Lung (tissue), 12 donors: Measurements from ENCODE around the gene VCPKMT. TPM values are rescaled to one million over a fixed set of nuclear protein-coding genes. Genes with fewer than 3 reads are reported as not detected.

ENCODE experiments used
- ATAC-seq: fragments of 200-7000 bp; cut with Tn5 transposase; one replicate; pipeline ENCODE4 v1.9.1; 2020; ENCODE audit warnings: moderate number of reproducible peaks; ENCODE audit not compliant: insufficient read depth, low FRiP score
- DNase-seq, 3 donors: peaks; one replicate each; pipeline ENCODE4 v3.0.0-alpha.2; 2013 to 2017
- H3K27ac ChIP-seq, 2 donors: one replicate each; pipeline ENCODE4 v1.5.1; 2013; ENCODE audit warnings: mild to moderate bottlenecking in 2 of 2, moderate library complexity in 2 of 2, control low read depth in 1 of 2, inconsistent platforms in 1 of 2, low read depth in 1 of 2, low read length in 1 of 2
- H3K27me3 ChIP-seq, 3 donors: one replicate each; pipeline ENCODE4 v1.5.1; 2013; ENCODE audit warnings: low read length in 2 of 3; ENCODE audit not compliant: control insufficient read depth in 3 of 3, insufficient read depth in 3 of 3
- H3K36me3 ChIP-seq, 4 donors: one replicate each; pipeline ENCODE4 v1.5.1; 2013; ENCODE audit warnings: low read length in 4 of 4, mild to moderate bottlenecking in 1 of 4, moderate library complexity in 1 of 4; ENCODE audit not compliant: control insufficient read depth in 4 of 4, insufficient read depth in 4 of 4
- H3K4me1 ChIP-seq, 5 donors: one replicate each; pipeline ENCODE4 v1.5.1; 2013; ENCODE audit warnings: low read length in 5 of 5, mild to moderate bottlenecking in 2 of 5, moderate library complexity in 1 of 5; ENCODE audit not compliant: control insufficient read depth in 5 of 5, insufficient read depth in 5 of 5
- H3K4me3 ChIP-seq: one replicate; pipeline ENCODE4 v1.5.1; 2013; ENCODE audit warnings: mild to moderate bottlenecking, control low read depth, moderate library complexity
- H3K9ac ChIP-seq, 2 donors: one replicate each; pipeline ENCODE4 v1.5.1; 2013; ENCODE audit warnings: low read length in 2 of 2, control low read depth in 1 of 2; ENCODE audit not compliant: insufficient read depth in 1 of 2
- H3K9me3 ChIP-seq, 4 donors: one replicate each; pipeline ENCODE4 v1.5.1; 2013; ENCODE audit warnings: low read length in 3 of 4, mild to moderate bottlenecking in 1 of 4, moderate library complexity in 1 of 4; ENCODE audit not compliant: control insufficient read depth in 4 of 4, insufficient read depth in 3 of 4
- WGBS, 2 donors: extraction: QIAGEN DNeasy Blood & Tissue Kit; methylation state at CpG; one replicate each; pipeline ENCODE4 v1.1.7; 2013; 5-methylcytosine and 5-hydroxymethylcytosine counted together
- polyA plus RNA-seq, 2 donors: library from polyadenylated mRNA; stranded (reverse); fragments of 200-250 nt; gene quantifications; one replicate each; pipeline ENCODE4 v1.2.1, GENCODE V29; 2013
- total RNA-seq, 2 donors: library from RNA; depleted of rRNA in 1 of 2; stranded (reverse); fragments of >200 nt in 1 of 2; gene quantifications; one replicate each; pipeline ENCODE4 v1.2.1, GENCODE V29; 2014 to 2021
- TF ChIP-seq, protein P1 (sequence below): IDR thresholded peaks from 2 replicates; pipeline ENCODE4 v1.5.1; 2012; ENCODE audit warnings: mild to moderate bottlenecking; ENCODE audit errors: control extremely low read depth, extremely low read depth
- donor health status: control.
- donor health status: control.
- donor health status: Bipolar disorder and iron deficiency.
- donor health status: healthy.
- donor health status: DM: yes; HTN: yes; CAD: no.

VCPKMT gene
- total and polyA plus RNA-seq, 4 donors: 5.9 to 17.6 (median 7.7) TPM

DNA sequence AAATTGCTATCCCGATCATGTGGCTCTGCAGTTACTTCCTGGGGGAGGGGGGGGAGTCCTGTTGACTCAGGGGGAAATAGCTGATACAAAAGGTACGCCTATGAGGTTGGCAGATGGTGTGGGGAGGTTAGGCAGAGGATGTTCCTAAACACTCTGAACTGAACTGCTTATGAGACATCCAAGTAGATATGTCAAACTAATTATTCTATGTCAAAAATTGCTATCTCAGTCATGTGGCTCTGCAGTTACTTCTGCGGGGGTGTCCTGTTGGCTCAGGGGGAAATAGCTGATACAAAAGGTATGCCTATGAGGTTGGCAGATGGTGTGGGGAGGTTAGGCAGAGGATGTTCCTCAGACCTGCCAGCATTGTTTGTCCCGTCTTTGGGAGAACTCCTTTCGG is 5.1 kb upstream of the VCPKMT start:
- H3K36me3 ChIP-seq: peaks cover 7 to 22% (median 11%) of the 10 kb centered on the region in 4 donors
- no peak overlapping the region for H3K9ac ChIP-seq
- WGBS, 2 donors: 89 to 90% methylated on average over 5 of the region's 5 CpGs
- no peak for DNase-seq
- TF ChIP-seq, protein P1, sequence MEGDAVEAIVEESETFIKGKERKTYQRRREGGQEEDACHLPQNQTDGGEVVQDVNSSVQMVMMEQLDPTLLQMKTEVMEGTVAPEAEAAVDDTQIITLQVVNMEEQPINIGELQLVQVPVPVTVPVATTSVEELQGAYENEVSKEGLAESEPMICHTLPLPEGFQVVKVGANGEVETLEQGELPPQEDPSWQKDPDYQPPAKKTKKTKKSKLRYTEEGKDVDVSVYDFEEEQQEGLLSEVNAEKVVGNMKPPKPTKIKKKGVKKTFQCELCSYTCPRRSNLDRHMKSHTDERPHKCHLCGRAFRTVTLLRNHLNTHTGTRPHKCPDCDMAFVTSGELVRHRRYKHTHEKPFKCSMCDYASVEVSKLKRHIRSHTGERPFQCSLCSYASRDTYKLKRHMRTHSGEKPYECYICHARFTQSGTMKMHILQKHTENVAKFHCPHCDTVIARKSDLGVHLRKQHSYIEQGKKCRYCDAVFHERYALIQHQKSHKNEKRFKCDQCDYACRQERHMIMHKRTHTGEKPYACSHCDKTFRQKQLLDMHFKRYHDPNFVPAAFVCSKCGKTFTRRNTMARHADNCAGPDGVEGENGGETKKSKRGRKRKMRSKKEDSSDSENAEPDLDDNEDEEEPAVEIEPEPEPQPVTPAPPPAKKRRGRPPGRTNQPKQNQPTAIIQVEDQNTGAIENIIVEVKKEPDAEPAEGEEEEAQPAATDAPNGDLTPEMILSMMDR: no peak
- ATAC-seq: no peak
- H3K4me1 ChIP-seq: peaks cover 0 to 12% (median 0%) of the 10 kb centered on the region in 5 donors
- H3K27me3 ChIP-seq: no peaks in the 10 kb centered on the region
- H3K27ac ChIP-seq: no peak overlapping the region
- H3K4me3 ChIP-seq: no peak overlapping the region
- no peaks in the 10 kb centered on the region for H3K9me3 ChIP-seq

DNA sequence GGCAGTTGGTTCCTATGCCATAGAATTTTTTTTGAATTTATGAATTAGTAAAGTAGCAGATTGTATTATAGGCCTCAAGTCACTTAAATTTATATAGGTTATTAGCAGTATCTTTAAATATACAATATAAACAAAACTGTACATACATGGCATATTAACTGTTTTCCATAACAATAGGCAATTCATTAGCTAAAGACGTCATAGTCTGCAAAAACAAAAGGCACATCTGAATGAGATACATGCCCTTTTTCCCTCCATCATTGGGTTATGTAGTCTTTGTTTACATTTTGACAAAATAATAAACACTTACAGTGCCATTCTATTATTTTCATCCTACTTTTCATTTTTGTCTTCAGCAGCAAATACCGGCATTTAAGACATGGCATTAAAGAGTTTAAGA is 1.1 kb upstream of the VCPKMT start:
- Histone ChIP-seq H3K27me3 (no peaks in the 10 kb centered on the region), H3K27ac (no peak overlapping the region), H3K4me1 (peaks cover 3 to 16% (median 5%) of the 10 kb centered on the region in 5 donors), H3K4me3 (no peak overlapping the region), H3K36me3 (peaks cover 5 to 21% (median 11%) of the 10 kb centered on the region in 4 donors), H3K9me3 (no peaks in the 10 kb centered on the region), H3K9ac (no peak overlapping the region)
- peak in 1 of 3 donors; percentile 23 for DNase-seq
- TF ChIP-seq, protein P1: no peak
- ATAC-seq: no peak
- WGBS, 2 donors: 78 to 82% methylated on average over 2 of the region's 2 CpGs

DNA sequence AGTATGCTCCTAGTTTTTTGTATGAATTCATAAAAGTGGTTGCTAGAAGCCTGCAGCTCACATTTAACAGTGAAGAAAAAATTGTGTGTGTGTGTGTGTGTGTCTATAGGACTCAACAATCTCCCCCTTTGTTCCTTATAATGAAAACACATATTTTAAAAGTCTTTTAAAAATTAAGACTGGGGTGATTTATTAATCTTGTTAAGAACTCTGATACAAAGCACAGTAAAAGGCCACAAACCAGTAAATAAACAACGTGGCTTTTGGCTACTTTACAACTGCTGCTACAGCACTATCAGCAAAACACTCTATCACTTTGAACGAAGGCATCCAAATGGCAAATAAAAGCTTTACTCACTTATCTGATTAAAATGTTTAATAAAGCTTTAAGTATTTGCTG is 594 bp upstream of the VCPKMT start:
- peaks cover 3 to 16% (median 5%) of the 10 kb centered on the region in 5 donors for H3K4me1 ChIP-seq
- ATAC-seq (no peak), DNase-seq (peak in 2 of 3 donors; percentile 85 to 89)
- no peaks in the 10 kb centered on the region for H3K27me3 ChIP-seq
- 21 to 36% methylated on average over 2 of the region's 2 CpGs for WGBS, 2 donors
- TF ChIP-seq, protein P1: no peak
- H3K27ac ChIP-seq: peak overlapping the region in 1 of 2 donors; percentile 74
- peak overlapping the region; percentile 76 to 98 for H3K9ac ChIP-seq
- H3K9me3 ChIP-seq: no peaks in the 10 kb centered on the region
- no peak overlapping the region for H3K4me3 ChIP-seq
- peaks cover 9 to 18% (median 14%) of the 10 kb centered on the region in 4 donors for H3K36me3 ChIP-seq
